CD4-positive, alpha-beta T cell treated with Interleukin-6 at 100 ng/mL for 8 hours (primary cell): ENCODE results near the gene CTSC.
"Not testable (repeated sequence)": the region's sequence is repeated elsewhere in the genome, so short reads cannot be mapped to it uniquely, and the experiment has no call there.

Source experiments
- DNase-seq: peaks from one replicate; pipeline ENCODE4 v3.0.0-alpha.2; 2020; ENCODE audit warnings: mixed read lengths, low spot score

CTSC gene

DNA sequence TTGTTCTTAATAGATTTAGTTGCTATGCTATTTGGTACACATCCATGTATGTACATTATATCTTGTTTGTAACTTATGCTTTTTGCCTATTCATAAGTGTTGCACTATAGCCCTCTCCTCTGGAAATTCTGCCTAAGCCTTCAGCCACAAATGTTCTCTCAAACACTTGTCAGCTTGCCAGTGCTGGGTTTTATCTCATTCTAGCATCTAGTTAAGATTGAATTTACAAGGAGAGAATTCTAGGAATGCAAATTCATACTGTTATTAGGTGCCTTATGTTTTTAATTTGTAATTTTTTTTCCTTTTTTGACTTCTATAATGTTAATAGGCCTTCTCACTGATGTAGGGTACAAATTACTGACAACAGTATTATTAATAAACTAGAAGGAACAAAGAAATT is 14.6 kb upstream of the CTSC start:
- DNase-seq, result no peak

DNA sequence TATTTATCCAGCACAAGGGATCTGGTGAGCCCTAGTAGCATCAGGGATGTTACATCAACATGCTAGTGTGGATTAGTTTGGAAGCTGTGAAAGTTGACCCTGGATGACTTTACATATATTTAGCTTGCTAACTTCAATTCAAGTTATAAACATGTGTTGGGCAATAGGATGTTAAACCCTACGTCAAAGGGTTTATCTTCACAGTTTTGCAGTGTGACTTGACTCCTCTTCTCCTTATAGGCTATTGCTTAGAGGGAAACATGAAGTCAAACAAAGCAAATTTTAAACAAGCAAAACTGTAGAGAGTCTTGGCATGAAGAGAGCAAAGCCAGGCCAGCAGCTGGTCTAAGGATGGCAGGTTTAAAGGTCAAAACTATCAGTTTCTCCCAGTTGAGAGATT is 11.3 kb upstream of the CTSC start:
- DNase-seq, result no peak

DNA sequence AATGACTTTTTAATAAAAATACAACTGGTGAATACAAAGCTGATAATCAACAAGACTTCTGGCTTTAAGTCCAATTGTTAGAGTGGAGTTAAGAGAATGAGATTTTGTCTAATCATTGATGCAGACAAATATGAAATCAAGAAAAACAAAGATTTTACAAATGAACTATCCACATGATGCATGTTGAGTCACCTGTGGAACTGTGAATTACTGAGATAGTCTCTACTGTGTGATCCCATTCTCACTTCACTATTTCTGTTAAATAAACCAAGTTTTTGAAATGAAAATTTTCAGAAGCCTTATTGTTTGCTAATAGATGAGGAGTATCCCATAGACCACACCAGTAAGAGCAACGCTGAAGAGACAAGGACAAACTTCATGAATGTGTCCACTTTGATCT is 8.4 kb upstream of the CTSC start:
- DNase-seq, result no peak

DNA sequence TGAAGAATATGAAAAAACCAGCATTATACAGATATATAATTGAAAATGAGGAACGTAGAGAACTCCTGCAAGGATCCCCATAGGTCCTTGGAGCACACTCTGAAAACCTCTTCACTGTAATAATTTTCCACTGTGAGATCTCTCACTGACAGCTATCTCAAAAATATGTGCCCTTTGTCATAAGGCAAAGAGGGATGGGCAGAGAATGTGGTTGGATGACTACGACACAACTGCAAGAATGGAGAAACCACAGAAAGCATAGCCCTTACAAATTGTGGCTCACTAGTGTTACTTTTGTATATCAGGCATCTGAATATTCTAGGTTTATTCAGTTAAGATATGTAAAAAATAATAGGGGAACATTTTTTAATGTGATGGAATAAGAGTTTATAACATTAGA is 7.9 kb upstream of the CTSC start:
- no peak for DNase-seq

DNA sequence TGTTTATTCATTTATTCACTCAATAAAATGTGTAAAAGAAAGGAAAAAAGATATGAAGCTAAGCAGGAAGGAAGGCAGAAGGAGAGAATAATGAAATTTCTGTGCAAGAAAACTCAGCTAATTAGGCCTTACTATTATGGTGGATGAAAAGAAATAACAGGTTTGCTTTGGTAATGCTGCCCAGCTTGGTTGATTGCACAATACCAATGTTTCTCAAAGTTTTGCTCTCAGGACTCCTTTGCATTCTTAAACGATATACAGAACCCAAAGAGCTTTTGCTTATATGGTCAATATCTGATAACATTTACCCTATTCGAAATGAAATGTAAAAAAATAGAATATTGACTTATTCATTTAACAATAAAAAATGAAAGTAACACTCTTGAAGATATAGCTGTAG is 7.3 kb upstream of the CTSC start:
- DNase-seq, result no peak

DNA sequence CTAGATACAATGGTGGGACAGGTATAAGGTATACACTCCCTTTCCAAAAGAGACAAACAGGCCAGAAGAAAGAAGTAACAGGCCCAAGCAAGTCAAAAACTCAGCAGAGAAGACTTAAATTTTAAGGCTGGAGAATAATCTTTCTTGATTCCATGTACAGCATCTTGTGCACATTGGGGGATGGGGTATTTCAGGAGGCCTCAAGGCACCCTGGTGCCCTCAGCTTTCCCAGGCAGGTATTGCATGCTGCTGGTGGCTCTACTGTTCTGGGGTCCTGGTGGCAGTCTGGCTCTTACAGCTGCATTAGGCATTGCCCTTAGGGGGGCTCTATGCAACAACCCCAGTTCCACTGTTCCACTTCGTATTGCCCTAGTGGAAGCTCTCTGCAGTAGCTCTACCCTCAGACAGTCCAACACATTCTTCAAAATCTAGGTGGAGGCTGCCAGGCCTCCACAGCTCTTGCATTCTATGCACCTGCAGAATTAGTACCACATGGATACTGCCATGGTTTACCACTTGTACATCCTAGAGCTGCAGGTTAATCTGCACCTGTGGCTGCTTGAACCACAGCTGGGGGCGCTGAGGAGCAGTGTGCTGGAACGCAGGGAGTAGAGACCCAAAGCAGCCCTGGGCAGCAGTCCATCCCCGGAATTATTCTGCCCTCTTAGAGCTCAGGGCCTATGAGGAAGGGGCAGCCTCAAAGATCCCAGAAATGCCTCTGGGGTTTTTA is 4.2 kb upstream of the CTSC start:
- DNase-seq, result no peak

DNA sequence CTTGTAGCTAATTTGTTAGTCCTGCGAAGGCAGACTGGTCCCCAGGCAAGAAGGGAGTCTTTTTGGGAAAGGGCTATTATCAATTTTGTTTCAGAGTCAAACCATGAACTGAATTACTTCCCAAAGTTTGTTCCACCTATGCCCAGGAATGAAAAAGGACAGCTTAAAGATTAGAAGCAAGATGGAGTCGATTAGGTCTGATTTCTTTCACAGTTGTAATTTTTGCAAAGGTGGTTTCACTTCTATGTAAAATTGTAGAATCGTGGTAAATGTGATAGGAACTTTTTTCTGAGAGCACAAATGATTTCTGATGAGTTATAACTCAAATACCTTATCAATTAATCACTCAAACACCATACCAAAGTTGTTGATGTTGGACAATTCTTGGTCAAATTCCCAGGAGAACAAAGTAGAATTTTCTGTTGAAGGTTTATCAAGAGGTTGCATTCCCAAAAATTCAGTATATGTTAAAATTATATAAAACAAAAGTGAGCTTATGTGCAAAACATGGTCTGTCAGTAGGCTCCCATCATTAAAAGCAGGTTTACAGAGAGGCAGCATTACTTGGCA is 2.9 kb upstream of the CTSC start:
- no peak for DNase-seq

DNA sequence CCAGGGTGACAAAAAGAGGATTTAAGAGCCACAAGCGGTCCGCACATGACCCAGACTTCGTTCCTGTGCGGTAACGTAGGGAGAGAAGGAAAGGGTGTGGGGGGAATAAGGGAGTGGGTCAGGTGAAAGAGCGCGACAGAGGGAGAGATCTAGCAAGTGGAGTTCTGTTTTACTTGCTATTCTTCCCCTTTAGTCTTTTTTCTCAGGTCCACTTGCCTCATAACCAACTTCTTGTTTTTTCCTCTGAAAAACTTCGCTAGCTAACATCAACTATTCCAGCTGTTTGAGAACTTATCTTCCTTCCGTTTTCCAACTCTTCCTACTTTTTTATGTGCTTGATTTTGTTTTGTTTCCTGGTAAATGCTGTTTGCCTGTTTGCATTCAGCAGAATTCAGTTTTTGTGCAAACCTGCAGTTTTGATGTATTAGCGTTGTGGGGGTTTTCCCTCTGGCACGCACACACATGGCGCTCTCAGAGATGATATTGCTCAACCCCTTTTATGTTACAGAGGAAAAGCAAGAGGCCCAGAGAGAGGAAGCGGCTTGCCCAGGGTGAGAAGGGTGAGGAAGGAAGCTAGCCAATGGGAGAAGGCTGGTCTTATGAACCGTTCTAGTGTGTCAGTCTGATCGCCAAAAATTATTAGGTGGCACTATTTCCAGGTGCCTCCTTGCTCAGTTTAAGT is 592 bp upstream of the CTSC start:
- DNase-seq, result peak; percentile 59

DNA sequence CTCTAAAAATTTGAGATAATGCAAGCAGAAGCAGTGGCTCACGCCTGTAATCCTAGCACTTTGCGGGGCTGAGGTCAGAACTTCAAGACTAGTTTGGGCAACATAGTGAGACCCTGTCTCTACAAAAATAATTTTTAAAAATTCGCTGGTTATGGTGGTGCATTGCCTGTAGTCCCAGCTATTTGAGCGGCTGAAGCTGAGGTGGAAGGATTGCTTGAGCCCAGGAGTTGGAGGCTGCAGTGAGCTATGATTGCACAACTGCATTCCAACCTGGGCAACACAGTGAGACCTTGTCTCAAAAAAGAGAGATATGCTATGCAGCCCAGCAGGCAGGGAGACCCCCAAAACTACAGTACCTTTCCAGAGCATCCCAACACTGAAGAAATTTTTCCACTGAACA is 2.3 kb downstream of the CTSC start:
- no peak for DNase-seq

DNA sequence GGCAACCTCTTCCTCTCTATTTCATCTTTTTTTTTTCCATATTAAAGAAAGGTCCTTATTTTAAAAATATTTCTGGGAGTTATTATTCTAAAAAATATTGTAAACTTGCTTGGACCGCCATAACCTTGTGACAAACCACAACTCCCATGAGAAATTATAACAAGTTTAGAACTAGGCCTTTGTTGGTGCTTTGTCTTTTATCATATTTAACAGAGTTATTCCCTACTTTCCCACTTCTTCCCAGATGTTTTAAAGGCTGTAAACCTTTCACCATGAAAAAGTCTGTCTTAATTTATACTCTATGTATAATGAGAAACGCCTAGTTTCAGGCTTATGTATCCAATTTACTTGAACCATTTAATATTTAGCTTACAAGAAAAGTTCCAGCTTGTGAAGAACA is 3.7 kb downstream of the CTSC start:
- DNase-seq, result no peak

DNA sequence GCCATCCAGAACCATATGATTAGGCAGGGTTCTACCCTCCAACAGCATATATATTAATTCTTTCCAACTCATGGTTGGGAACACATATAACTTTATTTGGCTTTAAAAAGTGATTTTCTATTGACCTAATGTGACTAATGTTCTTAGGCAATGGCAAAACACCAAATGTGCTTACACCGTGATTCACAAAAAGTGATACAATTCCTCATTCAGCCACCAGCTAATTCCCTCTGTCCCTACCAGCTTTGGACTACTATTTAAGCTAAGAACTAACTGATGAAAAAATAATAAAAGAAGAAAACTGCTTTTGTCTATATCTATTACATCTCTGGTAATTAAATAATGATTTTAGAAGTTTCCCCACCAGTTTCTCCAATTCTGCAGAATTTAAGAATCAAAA is 4.7 kb downstream of the CTSC start:
- no peak for DNase-seq

DNA sequence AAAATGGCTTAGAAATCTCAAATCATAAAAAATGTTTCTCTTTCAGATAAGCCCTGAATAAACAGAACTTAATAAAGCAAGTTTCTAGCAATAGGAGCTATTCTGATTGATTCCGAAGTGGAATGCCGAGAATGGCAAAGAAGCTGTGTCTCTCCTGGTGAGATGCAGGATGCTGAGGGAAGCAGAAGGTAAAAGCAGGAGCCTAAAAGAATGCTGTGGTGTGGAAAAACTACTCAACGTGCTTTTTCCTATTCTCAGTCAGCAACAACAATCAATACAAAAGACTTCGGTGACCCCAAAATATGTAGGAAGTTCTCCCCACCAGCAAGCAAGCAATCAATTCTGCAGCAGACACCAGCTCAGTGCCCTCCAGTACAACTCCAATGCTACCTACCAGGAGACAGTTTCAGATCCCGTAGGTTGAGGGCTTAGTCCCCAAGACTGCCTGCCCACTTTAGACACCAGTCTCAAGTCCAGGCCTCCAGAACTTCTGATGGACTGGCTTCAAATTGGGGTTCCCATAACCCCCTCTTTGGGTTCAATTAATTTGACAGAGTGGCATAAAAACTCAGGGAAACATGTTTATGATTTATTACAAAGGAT is 6.6 kb downstream of the CTSC start:
- no peak for DNase-seq

DNA sequence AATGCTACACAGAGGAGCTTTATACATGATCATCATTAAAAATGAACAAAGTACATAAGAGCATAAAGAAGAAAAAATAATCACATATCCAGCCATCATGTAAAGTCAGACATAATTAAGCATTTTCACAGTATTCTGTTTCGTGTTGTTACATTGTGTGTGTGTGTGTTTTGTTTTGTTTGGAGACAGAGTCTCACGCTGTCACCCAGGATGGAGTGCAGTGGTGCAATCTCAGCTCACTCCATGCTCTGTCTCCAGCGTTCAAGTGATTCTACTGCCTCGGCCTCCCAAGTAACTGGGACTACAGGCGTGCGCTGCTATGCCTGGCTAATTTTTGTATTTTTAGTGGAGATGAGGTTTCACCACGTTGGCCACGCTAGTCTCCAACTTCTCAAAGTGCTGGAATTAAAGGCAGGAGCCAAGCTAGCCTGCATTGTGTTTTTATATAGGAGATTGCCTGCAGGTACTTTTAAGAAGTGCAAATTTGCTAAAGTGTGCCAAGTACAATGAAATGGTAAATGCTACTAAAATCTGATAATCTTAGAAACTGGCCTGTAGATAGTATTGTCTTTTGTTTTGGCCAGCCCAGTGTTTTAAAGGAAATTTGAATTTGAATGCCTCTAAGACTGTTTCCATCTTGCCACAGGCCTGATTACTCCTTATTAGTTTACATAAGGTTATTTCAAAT is 7.8 kb downstream of the CTSC start:
- no peak for DNase-seq

DNA sequence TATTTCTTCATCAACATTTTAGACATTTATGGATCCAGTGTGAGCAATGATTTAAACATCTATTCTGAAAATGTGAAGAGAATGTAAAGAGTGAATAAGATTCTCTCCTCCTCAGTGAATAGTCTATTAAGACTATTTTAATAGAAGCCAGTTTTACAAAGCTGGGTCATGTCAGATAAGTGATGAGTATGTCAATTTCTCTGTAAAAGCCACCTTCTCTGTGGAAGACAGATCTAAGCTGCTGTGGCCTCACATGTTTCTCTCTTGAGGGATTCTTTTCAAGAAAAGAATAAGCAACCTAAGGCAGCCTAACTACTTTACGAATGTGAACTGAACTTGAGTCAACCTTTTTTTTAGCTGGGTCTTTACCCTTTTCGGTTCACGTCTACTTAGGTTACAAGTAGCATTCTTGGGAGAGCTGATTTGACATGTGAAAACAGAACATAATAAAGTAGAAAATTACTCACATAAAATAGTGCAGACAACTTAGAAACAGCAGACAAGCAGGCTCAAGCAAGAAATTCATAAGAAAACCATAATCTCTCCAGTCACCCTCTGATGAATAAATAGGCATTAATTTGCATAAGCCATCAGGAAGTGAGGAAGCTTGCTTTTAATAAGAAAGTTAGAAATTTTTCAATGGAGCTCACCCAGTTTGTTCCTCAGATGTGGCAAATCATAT is 9.9 kb downstream of the CTSC start:
- DNase-seq, result no peak

DNA sequence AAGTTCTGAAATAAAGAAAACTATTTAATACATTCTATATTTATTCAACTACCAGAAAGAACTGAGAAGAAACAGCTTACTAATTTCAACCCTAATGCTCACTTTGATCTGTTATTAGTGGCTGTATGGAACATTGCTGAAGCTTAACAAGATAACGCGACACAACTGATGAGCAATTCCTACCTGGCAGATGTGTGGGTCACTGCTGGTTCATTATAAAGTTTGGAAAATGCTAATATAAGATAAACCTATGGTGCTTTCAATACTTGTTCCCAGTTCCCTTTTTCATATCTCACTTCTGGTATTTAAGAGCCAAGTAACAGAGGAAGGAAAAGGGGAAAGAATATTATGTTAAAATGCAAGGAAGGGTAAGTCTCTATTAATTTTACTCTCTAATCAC is 10.5 kb downstream of the CTSC start:
- DNase-seq, result no peak

DNA sequence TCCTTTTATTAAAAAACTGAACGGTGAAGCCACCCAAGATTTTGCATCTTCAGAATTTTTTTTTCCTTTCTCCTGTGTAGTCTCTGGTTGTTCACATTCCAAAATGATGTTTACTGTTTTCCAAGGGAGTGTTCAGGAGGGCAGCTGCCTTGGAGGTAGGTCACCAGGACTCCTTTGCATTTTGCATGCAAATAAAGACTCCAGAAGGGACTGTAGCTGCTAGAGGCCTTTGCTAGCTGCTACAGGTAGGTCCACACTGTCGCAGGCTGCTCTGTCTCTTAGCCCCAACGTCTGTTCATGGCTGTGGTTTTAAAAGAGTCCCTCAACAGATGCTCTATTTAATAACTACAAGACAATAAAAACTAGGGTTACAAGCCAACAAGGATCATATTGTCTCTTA is 11.4 kb downstream of the CTSC start:
- DNase-seq, result no peak

DNA sequence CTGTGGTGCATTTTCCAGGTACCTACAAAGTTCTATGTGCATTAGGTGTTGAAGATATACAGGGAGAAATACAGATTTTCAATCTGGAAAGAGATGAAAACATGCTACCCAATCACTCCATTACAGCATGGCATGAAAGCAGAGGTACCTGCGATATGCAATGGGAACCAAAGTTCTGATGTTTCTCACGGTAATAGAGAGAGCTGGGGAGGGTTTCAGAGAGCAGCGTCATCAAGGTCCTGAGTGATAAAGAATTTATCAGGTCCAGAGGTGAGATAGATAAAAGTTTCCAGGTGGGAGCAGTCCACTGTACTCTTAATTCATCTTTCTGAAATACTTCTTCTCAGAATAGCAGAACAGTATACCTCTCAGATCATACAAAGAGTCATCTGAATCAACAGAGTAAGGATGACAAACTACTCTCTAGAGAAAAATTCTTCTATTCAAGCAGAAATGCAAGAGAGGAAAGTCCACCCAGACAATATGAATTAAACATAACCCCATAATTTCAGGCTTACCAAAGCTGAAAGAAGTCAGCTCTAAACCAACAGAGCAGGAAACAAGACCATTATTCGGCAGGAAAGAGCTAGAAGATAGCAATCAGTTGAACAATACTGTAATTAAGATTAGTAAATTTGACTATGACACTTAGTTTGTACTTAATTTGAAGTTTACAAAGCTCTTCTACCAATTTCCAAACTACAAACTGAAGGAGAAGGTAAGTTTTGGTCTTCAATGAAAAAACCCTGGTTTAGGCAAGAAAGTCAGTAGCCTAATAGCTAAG is 12.8 kb downstream of the CTSC start:
- DNase-seq, result no peak

DNA sequence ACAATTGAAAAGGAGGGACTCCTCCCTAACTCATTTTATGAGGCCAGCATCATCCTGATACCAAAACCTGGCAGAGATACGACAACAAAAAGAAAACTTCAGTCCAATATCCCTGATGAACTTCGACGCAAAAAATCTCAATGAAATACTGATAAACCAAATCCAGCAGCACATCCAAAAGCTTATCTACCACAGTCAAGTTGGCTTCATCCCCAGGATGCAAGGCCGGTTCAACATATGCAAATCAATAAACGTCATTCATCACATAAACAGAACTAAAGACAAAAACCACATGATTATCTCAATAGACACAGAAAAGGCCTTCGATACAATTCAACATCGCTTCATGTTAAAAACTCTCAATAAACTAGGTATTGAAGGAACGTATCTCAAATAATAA is 14.7 kb downstream of the CTSC start:
- not testable (repeated sequence) for DNase-seq

DNA sequence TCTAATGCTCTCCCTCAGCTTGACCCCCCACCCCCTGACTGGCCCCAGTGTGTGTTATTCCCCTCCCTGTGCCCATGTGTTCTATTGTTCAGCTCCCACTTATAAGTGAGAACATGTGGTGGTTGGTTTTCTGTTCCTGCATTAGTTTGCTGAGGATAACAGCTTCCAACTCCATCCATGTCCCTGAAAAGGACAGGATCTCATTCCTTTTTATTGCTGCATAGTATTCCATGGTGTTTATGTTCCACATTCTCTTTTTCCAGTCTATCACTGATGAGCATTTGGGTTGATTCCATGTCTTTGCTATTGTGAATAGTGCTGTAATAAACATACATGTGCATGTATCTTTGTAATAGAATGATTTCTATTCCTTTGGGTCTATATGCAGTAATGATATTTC is 16.1 kb downstream of the CTSC start:
- not testable (repeated sequence) for DNase-seq

DNA sequence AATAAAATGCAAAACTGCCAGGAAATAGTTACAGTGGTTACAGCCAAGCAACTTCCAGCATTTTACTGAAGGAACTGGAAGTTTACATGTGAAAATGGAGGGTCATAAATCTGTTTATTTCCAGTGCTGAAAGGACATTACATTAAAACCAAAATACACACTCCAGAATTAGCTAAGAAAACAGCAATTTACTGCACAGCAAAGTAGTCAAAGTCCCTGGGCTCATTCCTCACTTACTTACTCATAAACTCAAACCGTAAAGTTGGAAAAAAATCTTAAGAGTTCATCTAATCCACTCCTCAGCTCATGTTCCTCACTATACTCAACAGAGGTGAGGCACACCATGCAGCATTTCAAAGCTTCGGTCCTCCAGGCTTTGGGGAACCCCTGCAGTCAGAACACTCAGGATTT is 17.4 kb downstream of the CTSC start:
- DNase-seq, result no peak

DNA sequence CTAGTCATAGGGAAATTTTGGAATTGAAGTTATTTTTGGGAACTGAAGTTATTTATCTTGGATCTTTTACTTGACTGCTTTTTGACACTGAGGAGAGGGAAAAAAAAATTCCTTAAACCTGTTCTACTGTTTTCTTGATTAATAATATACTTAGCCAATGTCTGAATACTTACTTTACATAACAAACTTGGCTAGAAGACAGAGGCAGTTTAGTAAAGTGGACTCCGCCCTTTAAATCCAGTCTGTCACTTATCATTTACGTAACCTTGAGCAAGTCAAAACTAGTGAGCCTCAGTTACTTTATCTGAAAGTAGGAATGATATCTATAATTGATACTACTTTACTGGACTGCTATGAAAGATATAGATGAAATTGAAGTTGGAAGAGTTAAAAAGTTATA is 19.5 kb downstream of the CTSC start:
- no peak for DNase-seq
